ENCODE data around the gene ZDHHC8.

- no peak for TF ChIP-seq CTCF (IDR thresholded peaks at IDR 0.05; ENCODE audit: low read depth, low read length)
- no peak for TF ChIP-seq EZH2phosphoT487 (IDR thresholded peaks at IDR 0.05; ENCODE audit: low read depth)
These were observed 38.6 kb downstream of the ZDHHC8 start for GRCh38 chr22:20170170-20170569.

Measured in OCI-LY3 (cell line).